Bronchial epithelial cell (primary cell): Measurements from ENCODE around the gene SCAPER. TPM values are rescaled to one million over a fixed set of nuclear protein-coding genes. Genes with fewer than 3 reads are reported as not detected.

Experiments used
- DNase-seq: peaks from one replicate; pipeline ENCODE4 v3.0.0-alpha.2; 2010; ENCODE audit warnings: low read depth
- FAIRE-seq: peaks from 2 replicates; lab custom pipeline; 2011; peaks lifted over from hg19 to GRCh38; lab: Jason Lieb, UNC
- H3K27me3 ChIP-seq: 2 replicates; pipeline ENCODE4 v1.5.1; 2011; ENCODE audit warnings: low read length; ENCODE audit not compliant: control insufficient read depth, insufficient read depth
- H3K36me3 ChIP-seq: 2 replicates; pipeline ENCODE4 v1.5.1; 2011; ENCODE audit warnings: low read length; ENCODE audit not compliant: control insufficient read depth, insufficient read depth
- H3K4me3 ChIP-seq: 2 replicates; pipeline ENCODE4 v1.5.1; 2011; ENCODE audit warnings: mild to moderate bottlenecking, low read depth, low read length, control low read depth
- CTCF ChIP-seq: IDR thresholded peaks from 2 replicates; pipeline ENCODE4 v1.5.1; 2011; ENCODE audit warnings: mild to moderate bottlenecking, moderate library complexity, low read length, control low read depth, inconsistent platforms; ENCODE audit not compliant: insufficient read depth, severe bottlenecking
- total RNA-seq: library from RNA; depleted of rRNA; stranded (reverse); fragments of >200 nt; gene quantifications from 2 replicates; pipeline ENCODE4 v1.2.1, GENCODE V29; 2014

The SCAPER gene
- total RNA-seq, 1 donor from 2014 or later: 6.3 TPM

- Histone ChIP-seq H3K27me3 (no peaks in the 10 kb centered on the region), H3K4me3 (no peak overlapping the region), H3K36me3 (no peaks in the 10 kb centered on the region)
- peak; percentile 55 for DNase-seq
- no peak for TF ChIP-seq CTCF
- FAIRE-seq: no peak
These were observed 256.3 kb downstream of the SCAPER start for GRCh38 chr15:76648732-76649444.

DNA sequence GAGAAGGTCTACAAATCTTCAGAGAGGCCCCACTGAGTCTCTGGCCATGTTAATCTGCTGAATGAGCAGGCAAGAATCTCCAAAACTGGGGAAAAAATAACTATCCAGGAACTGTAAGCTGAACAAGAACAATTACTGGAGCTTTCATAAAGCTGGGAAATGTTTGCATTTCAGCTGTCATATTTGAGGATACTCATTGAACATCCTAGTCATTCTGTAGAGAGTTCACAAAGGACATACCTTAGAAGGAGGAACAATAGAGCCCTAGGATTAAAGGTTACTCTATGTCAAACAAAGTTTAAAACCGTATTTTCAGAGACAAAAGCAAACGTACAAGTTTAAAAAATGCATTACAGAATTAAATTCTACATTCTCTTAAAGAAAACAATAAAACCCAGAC is 257.5 kb downstream of the SCAPER start:
- no peak for DNase-seq
- no peaks in the 10 kb centered on the region for H3K27me3 ChIP-seq
- H3K4me3 ChIP-seq: no peak overlapping the region
- no peak for FAIRE-seq
- no peak for TF ChIP-seq CTCF
- no peaks in the 10 kb centered on the region for H3K36me3 ChIP-seq

GRCh38 chr15:76644646-76645045 is 260.5 kb downstream of the SCAPER start:
- FAIRE-seq: no peak
- Histone ChIP-seq H3K4me3 (no peak overlapping the region), H3K27me3 (no peaks in the 10 kb centered on the region), H3K36me3 (no peaks in the 10 kb centered on the region)
- DNase-seq: no peak
- TF ChIP-seq CTCF: no peak

- FAIRE-seq: no peak
These were observed 262.5 kb downstream of the SCAPER start for GRCh38 chr15:76642671-76643070.

DNA sequence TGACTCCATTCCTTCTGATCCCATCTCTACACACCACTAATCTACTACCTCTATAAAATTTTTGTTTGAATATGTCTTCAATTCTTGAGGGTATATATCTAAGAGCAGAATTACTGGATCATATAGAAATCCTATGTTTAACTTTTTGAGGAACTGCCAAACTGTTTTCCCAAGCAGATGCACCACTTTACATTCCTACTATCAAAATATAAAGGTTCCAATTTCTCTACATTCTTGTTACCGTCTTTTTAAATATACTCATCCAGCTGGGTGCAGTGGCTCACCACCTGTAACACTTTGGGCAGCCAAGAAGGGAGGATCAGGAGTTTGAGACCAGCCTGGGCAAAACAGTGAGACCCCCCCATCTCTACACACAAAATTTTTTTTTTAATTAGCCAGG is 268.0 kb downstream of the SCAPER start:
- Histone ChIP-seq H3K4me3 (no peak overlapping the region), H3K36me3 (no peaks in the 10 kb centered on the region), H3K27me3 (no peaks in the 10 kb centered on the region)
- TF ChIP-seq CTCF: no peak
- no peak for FAIRE-seq
- DNase-seq: no peak

More at GRCh38 chr15:76642671-76643070, 262.5 kb downstream of the SCAPER start:
- no peak for TF ChIP-seq CTCF
- Histone ChIP-seq H3K27me3 (no peaks in the 10 kb centered on the region), H3K4me3 (no peak overlapping the region), H3K36me3 (no peaks in the 10 kb centered on the region)
- peak; percentile 5 for DNase-seq

- Histone ChIP-seq H3K36me3 (no peaks in the 10 kb centered on the region), H3K27me3 (no peaks in the 10 kb centered on the region), H3K4me3 (no peak overlapping the region)
- FAIRE-seq (no peak), DNase-seq (no peak)
- TF ChIP-seq CTCF: no peak
These were observed 269.1 kb downstream of the SCAPER start for GRCh38 chr15:76636059-76636458.
